Cardiac ventricle fibroblast (primary cell): ENCODE data around the gene PRKD2. TPM values are rescaled to one million over a fixed set of nuclear protein-coding genes. Genes with fewer than 3 reads are reported as not detected.

ENCODE experiments used
- total RNA-seq: library from RNA; depleted of rRNA; stranded (reverse); fragments of >200 nt; gene quantifications from 2 replicates; pipeline ENCODE4 v1.2.3, GENCODE V29; 2015

PRKD2 gene
- 22.7 and 25.1 TPM in 2 replicates for total RNA-seq

DNA sequence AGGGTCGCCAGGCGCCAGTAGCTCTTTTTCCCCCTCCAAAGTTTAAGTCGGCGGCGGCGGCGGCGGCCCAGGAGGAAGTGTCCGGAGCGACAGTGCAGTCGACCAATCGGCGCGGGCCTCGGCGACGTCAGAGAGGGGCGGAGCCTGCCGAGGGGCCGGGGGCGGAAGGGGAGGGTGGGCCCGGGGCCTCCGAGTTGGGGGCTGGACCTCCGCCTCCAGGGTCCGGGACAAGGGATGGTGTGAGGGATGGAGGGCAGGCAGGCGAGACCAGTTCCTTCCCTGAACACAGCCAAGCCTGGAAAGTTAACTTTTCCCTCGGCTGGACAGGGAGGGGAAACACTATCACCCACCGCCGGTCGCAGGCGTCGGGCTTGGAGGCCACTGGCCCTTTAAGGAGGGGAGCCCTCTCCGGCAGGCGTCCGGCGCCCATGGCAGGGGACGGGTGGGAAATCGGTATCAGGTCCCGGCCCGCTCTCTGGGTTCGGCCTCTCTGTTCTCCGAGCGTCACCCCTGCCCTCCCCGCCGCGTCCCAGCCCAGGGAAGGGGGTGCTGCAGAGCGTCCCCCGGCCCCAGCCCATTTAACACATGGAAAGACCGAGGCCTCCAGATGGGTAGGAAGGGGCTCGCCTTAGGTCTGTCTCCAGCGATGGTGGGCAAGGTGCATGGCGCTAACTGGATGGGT lies at the start of gene PRKD2:
Gene PRKD2 (minus strand): TSS at position 81 of the 682 bp plus-strand sequence. CDS start 744 bp downstream, outside the sequence.

DNA sequence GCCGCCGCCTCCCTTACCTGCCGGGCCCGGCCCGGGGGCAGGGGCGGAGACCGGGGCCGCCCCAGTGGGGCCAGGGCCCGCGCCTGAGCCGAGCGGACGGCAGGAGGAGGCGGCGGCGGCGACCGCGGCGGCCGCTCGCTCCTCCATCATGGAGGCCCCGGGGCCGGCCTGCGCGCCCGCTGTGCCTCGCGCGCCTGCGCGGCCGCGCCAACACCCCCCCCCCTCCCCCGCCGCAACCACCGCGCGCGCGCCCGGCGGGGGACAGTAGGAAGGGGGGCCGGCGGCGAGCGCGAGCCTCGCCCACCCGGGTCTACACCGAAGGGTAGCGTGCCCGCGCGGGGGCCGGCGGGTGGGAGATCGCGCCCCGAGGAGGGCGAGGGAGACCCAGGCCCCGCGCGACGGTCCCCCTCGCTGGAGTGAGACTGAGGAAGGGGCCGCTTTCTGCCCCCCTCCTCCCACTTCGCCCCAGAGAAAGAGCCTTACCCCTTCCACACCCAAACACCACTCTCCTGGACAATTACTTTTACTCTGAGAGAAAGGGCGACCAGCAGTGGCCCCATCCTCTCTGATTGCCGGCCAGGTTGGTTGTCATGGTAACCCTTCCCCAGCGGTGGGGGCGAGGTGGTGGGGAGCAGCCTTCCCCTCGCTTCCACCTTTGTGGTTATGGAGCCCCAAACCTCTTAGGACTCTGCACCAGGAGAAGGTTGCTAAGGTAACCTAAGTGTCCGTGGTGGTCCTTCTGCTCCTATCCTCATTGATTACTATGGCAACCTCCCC lies 29.6 kb upstream of the PRKD2 start, which contains the start of gene STRN4:
Gene STRN4 (minus strand): TSS at position 170 of the 777 bp plus-strand sequence. CDS start 20 bp downstream, at position 150.

DNA sequence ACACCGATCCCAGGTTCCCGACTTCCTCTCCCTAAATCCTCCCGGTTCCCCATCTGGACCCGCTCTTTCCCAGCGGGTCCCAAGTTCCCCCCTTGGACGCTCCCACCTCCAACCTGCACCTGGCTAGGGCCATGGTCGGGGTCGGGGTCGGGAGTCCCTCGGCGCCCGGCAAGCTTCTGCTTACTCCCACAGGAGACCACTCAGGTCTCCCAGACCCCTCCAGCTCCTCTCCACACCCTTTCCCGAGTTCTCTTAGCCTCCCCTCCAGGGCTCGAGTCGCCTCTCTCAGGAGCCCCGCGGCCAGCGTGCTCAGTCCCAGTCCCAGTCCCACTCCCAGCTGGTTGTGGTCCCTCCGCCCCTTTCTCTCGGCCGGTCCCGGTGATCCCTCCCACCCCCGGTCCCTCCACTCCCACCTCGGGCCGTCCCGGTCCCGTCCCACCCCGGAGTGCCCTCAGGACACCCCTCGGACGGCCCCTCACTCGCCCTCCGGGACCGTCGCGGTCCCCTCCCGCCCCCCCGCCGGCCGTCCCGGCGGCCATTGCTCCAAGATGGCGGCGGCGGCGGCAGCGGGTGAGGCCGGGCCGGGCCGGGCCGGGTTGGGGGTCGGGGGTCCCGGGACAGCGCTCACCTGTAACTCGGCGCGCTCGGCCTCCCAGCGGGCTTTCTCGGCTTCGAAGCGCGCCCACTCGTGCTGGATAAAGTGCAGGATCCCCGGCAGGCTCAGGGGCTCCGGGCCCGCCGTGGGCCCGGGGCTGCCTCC lies 28.8 kb upstream of the PRKD2 start, which contains the start of gene FKRP:
Gene FKRP (plus strand): TSS at position 537 of the 760 bp plus-strand sequence. CDS start 9,394 bp downstream, outside the sequence.

DNA sequence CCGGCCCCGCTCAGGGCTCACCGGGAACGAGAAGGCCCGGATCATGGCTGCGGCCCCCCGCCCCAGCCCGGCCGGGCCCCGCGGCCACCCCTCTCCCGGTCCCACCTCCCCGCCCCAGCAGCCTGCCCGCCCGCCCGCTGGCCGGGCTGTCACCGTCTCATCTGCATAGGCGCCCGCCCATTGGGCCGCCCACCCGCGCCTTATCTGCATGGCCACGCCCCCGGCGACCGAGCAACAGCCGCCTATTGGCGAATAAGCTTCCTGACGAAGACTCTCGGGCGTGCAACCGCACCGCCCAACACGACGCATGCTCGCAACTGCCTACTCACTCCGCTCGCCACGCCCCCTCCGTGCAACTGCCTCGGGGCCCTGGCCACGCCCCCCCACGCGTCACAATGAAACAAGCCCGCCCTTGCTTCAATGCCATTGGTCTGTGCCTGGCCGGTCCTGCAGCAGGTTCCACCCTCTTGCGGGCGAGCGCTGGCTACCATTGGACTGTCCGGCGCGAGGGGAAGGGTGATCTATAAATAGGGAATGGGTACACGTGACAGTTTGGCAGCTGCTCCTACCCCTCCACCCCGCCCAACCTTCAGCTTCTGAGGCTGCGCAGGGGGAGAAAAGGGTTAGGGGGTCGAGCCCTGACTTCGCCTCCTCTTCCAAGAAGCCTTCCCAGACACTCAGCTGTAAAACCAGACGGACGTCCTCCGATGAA lies 55.7 kb downstream of the PRKD2 start, which contains the start of gene DACT3:
Gene DACT3 (minus strand): TSS at position 163 of the 712 bp plus-strand sequence. CDS start 118 bp downstream, at position 45.

DNA sequence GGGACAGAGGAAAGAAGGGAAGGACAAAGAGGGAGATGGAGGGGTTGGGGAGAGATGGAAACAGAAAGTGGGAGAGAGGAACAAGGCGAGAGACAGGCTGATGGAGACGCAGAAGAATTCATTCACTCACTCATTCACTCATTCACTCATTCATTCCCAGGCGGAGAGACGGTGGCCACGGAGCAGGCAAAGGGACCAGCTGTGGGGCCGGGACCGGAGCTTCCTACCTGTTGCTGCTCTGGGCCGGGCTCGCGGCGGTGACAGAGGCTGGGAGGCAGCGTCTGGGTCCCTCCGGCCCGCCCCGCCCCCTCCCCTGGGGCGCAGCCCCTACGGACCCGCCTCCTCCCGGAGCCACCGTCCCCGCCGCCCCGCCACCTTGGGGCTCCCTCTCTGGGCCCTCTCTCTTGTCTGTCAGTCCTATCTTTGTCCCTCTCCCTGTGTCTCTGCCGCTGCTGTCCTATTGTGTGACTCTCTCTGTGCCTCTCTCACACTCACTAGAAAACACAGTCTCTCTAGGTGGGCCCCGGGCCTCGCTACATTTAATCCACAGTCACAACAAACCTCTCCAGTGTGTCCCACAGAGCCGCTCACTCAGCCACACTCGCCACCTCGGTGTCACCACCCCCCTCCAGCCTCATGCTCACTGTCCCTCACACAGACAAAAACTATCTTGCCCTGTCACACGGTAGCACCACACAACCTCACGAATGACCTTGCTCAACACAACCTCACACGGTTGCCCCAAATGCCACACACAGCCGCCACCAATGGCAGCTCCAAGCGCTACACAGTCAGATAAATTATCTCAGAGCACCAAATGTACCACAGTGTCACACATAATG lies 80.8 kb downstream of the PRKD2 start, which contains the start of gene GNG8:
Gene GNG8 (minus strand): TSS at position 283 of the 842 bp plus-strand sequence. CDS start 1,520 bp downstream, outside the sequence.

DNA sequence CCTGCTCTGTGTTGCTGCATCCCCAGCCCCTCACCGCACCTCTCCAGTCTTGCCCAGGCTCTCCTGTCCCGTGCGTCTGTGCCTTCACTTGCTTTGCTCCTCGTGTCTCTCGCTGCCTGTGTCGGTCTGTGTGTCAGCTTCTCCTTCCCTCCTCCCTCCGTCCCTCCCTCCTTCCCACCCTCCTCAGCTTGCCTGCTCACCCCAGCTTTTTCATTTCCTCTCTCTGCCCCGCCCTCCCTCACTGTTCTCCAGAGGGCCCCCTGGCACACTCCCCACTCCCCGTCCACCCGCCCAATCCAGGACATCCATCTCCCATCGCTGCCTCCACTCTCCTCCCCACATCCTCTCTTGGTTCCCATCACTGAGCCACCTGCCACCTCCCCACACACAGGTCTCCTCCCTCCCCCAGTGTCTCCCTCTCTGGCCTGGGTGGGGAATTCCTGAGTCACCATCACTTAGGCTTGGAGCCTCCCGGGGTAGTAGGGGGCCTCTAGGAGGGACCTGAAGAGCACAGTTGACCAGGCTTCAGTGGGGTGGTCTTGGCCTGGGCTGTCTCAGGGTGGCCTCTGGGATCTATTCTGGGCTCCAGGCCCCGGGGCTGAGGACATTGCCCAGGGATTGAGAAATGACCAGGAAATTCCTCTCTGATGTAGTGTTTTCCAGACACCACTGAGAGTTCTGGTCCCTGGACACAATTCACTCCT lies 91.8 kb downstream of the PRKD2 start, which contains the start of gene PTGIR:
Gene PTGIR (minus strand): TSS at position 132 of the 704 bp plus-strand sequence. CDS start 864 bp downstream, outside the sequence.

Other genes starting within 250 kb of the PRKD2 start
- gene PNMA8A, start 245.6 kb downstream of the PRKD2 start, total RNA-seq = 4.1 and 5.6 TPM in 2 replicates
- gene PNMA8B, start 221.2 kb downstream of the PRKD2 start, total RNA-seq = 3.4 and 4.1 TPM in 2 replicates
- gene CALM3, start 115.8 kb downstream of the PRKD2 start, total RNA-seq = 175 and 246 TPM in 2 replicates
- gene PTGIR, start 92.0 kb downstream of the PRKD2 start, total RNA-seq = 5.9 and 8.2 TPM in 2 replicates
- gene GNG8, start 80.9 kb downstream of the PRKD2 start, total RNA-seq = not detected in 2 replicates
- gene DACT3, start 55.9 kb downstream of the PRKD2 start, total RNA-seq = 7.3 and 8.4 TPM in 2 replicates
- gene FKRP, start 28.9 kb upstream of the PRKD2 start, total RNA-seq = 12.5 and 18.0 TPM in 2 replicates
- gene STRN4, start 29.3 kb upstream of the PRKD2 start, total RNA-seq = 47.2 and 58.5 TPM in 2 replicates
- 138 and 154 TPM in 2 replicates for gene SLC1A5, start 71.5 kb upstream of the PRKD2 start, total RNA-seq
- gene AP2S1, start 133.7 kb upstream of the PRKD2 start, total RNA-seq = 166 and 197 TPM in 2 replicates
- 38.6 and 40.4 TPM in 2 replicates for gene ARHGAP35, start 143.9 kb upstream of the PRKD2 start, total RNA-seq